Cerebellar nuclear complex (tissue), 1 donor: ENCODE measurements around the gene TTLL7.
"Not testable (repeated sequence)": the region's sequence is repeated elsewhere in the genome, so short reads cannot be mapped to it uniquely, and the experiment has no call there.

Source experiments
- DNase-seq, 2 experiments: peaks; one replicate each; lab custom pipeline; 2025; lab: John Stamatoyannopoulos, UW

Gene TTLL7

GRCh38 chr1:83929184-83929583 is 69.7 kb downstream of the TTLL7 start:
- DNase-seq: no peak

GRCh38 chr1:83928396-83928795 is 70.5 kb downstream of the TTLL7 start:
- no peak for DNase-seq

GRCh38 chr1:83927701-83928100 is 71.2 kb downstream of the TTLL7 start:
- no peak for DNase-seq

- DNase-seq: no peak
Observed at GRCh38 chr1:83927061-83927460, 71.9 kb downstream of the TTLL7 start.

- no peak for DNase-seq
Observed at GRCh38 chr1:83923553-83923952, 75.4 kb downstream of the TTLL7 start.

- no peak for DNase-seq
Observed at GRCh38 chr1:83922431-83922830, 76.5 kb downstream of the TTLL7 start.

GRCh38 chr1:83920320-83920719 is 78.6 kb downstream of the TTLL7 start:
- no peak for DNase-seq

- DNase-seq: no peak
Observed at GRCh38 chr1:83919872-83920271, 79.1 kb downstream of the TTLL7 start.

- no peak for DNase-seq
Observed at GRCh38 chr1:83918688-83919285, 80.1 kb downstream of the TTLL7 start.

- no peak for DNase-seq
Observed at GRCh38 chr1:83917959-83918358, 81.0 kb downstream of the TTLL7 start.

GRCh38 chr1:83916094-83916493 is 82.8 kb downstream of the TTLL7 start:
- DNase-seq: not testable (repeated sequence)

- DNase-seq: no peak
Observed at GRCh38 chr1:83912876-83913275, 86.1 kb downstream of the TTLL7 start.

GRCh38 chr1:83910461-83910860 is 88.5 kb downstream of the TTLL7 start:
- no peak for DNase-seq

- DNase-seq: no peak
Observed at GRCh38 chr1:83909687-83910086, 89.2 kb downstream of the TTLL7 start.

GRCh38 chr1:83905315-83905907 is 93.5 kb downstream of the TTLL7 start:
- no peak for DNase-seq

GRCh38 chr1:83901547-83902155 is 97.3 kb downstream of the TTLL7 start:
- no peak for DNase-seq

GRCh38 chr1:83900524-83900923 is 98.4 kb downstream of the TTLL7 start:
- no peak for DNase-seq

GRCh38 chr1:83897516-83897915 is 101.4 kb downstream of the TTLL7 start:
- DNase-seq: no peak

- no peak for DNase-seq
Observed at GRCh38 chr1:83896299-83896698, 102.6 kb downstream of the TTLL7 start.

GRCh38 chr1:83889707-83890106 is 109.2 kb downstream of the TTLL7 start:
- no peak for DNase-seq

GRCh38 chr1:83887483-83887882 is 111.4 kb downstream of the TTLL7 start:
- DNase-seq: no peak

GRCh38 chr1:83883979-83884378 is 115.0 kb downstream of the TTLL7 start:
- no peak for DNase-seq

GRCh38 chr1:83882906-83883305 is 116.0 kb downstream of the TTLL7 start:
- no peak for DNase-seq

GRCh38 chr1:83872515-83872914 is 126.4 kb downstream of the TTLL7 start:
- DNase-seq: no peak
